Measurements from ENCODE around the gene SERPINA5.

DNA sequence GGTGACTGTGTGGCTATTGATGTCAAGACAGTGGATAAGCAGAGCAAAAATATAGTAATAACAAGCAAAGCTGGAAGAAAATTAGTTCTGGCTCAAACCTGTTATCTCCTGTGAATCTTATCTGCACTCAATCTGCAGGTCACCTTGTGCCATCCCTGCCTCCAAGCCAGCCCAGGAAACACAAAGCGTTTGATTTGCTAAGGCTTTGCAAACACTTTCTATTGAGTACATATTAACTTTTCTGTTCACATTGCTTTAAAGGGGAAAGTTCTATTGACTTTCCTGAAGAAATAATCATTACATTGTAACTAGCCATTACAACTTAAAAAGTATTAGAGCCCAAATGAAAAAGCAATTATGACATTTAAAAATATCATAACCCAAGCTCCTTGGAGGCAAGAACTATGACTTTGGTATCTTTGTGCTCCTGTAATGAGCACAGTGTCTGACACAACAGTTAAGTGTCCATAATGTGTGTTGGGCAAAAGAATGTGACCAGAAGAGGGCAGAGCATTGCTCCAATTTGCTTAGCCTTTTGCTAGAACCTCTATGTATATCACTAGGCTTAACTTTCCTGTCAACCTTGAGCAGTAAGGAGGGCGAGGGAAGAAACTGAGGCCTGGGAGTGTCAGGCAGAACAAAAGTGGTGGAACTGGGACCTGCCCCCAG is 55.7 kb downstream of the SERPINA5 start:
- TF ChIP-seq ZNF274 (IDR thresholded peaks at IDR 0.05; ENCODE audit: low read depth, low read length) (no peak), SUZ12 (IDR thresholded peaks at IDR 0.05; ENCODE audit: extremely low read depth, insufficient read depth, insufficient read length) (no peak), YY1 (IDR thresholded peaks at IDR 0.05; ENCODE audit: insufficient read depth, insufficient read length) (no peak)
